SK-N-MC (cell line): ENCODE data around the gene MUC5B.

Experiments used
- EZH2 ChIP-seq: fragments of 200-600 bp; sonication (generic); IDR thresholded peaks from one replicate; pipeline ENCODE4 v1.6.1; 2017; ENCODE audit warnings: antibody characterized with exemption
- FOXP2 ChIP-seq: optimal IDR thresholded peaks from 2 replicates; pipeline ENCODE3; 2011; ENCODE audit warnings: mild to moderate bottlenecking, moderate library complexity; ENCODE audit not compliant: insufficient read depth; ENCODE audit errors: extremely low read length, control extremely low read depth
- POLR2AphosphoS5 ChIP-seq: IDR thresholded peaks from 2 replicates; pipeline ENCODE4 v1.6.1; 2012; ENCODE audit warnings: mild to moderate bottlenecking, low read depth, low read length, borderline replicate concordance

DNA sequence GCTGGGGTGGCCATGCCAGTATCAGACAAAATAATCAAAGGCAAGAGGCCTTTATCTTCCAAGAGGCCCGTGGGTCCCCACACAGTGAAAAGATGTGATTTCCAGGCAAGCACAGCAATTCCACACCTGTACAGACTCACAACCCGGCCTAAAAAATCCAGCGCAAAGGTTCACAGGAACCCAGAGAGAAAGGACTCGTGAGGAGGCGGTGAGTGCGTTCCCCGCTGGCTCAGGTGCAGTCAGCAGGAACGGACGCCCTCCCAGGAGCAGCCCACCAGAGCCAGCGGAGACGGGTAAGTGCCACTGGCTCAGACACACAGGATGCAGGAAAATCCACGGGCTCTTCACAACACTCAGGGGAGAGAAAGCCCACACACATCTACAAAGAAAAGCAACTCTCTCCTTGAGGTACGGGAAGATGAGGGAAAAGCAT, 82.2 kb downstream of the MUC5B start:
- TF ChIP-seq EZH2: no peak
- TF ChIP-seq POLR2AphosphoS5: no peak
- no peak for TF ChIP-seq FOXP2
